ENCODE results near the gene DPF3. TPM values are rescaled to one million over a fixed set of nuclear protein-coding genes. Genes with fewer than 3 reads are reported as not detected.

Gene DPF3
- total RNA-seq, 3 donors from 2014 or later, result 9.3 to 21.9 (median 10.9) TPM

GRCh38 chr14:72780751-72781150 is 113.2 kb downstream of the DPF3 start:
- H3K4me1 ChIP-seq (ENCODE audit: low read depth), result peaks cover 8% of the 10 kb centered on the region
- H3K4me3 ChIP-seq, result no peak overlapping the region
- DNase-seq, result no peak
- H3K36me3 ChIP-seq (ENCODE audit: low read depth), result no peaks in the 10 kb centered on the region
- no peaks in the 10 kb centered on the region for H3K9me3 ChIP-seq
- intact Hi-C loops (cut with DNase I, micrococcal nuclease), result no loop called here
- no peak for TF ChIP-seq CTCF (IDR thresholded peaks at IDR 0.05)
- no peak for ATAC-seq

- Histone ChIP-seq H3K4me1 (ENCODE audit: low read depth) (peaks cover 8% of the 10 kb centered on the region), H3K4me3 (no peak overlapping the region), H3K9me3 (no peaks in the 10 kb centered on the region), H3K36me3 (ENCODE audit: low read depth) (no peaks in the 10 kb centered on the region)
- ATAC-seq (no peak), DNase-seq (no peak)
- intact Hi-C loops (cut with DNase I, micrococcal nuclease), result no loop called here
- TF ChIP-seq CTCF (IDR thresholded peaks at IDR 0.05), result no peak
These were observed 114.2 kb downstream of the DPF3 start for GRCh38 chr14:72779679-72780078.

DNA sequence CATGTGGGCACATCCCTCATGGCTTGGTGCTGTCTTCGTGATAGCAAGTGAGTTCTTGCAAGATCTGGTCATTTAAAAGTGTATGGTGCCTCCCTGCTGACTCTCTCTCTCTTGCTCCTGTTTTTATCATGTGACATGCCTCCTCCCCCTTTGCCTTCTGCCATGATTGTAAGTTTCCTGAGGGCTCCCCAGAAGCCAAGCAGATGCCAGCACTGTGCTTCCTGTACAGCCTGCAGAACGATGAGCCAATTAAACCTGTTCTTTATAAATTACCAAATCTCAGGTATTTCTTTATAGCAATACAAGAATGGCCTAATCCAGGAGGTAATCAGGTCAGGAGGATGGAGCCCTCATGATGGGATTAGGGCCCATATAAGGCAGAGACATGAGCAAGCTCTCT is 116.3 kb downstream of the DPF3 start:
- ATAC-seq (no peak), DNase-seq (no peak)
- Histone ChIP-seq H3K9me3 (no peaks in the 10 kb centered on the region), H3K4me1 (ENCODE audit: low read depth) (peaks cover 8% of the 10 kb centered on the region), H3K36me3 (ENCODE audit: low read depth) (no peaks in the 10 kb centered on the region), H3K4me3 (no peak overlapping the region)
- TF ChIP-seq CTCF (IDR thresholded peaks at IDR 0.05), result no peak
- intact Hi-C loops (cut with DNase I, micrococcal nuclease), result no loop called here

DNA sequence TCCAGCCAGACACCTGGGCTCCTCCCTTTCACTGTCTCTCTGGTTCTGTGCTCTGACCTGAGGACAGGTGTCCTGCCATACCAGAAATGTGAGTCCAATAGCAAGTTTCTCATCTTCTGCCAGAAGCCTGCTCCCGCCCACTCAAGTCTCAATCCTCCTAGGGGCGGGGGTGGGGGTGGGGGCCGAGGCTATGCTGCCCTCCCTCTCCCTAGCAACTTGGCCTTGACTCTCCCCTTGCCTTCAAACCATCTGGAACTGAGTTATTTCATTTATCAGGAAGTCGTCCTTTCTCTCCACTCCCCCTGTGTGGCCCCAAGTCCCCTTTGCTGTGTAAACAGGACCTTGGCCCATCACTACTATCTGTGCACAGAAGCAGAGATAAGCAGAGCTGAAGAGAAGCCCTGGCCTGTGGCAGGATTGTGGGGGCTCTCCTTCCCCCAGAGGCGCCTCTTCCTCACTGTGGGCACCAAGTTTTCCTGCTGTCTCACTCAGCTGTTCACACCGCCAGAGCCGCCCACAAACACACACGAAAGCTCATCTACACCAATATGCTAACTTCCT is 117.1 kb downstream of the DPF3 start:
- Histone ChIP-seq H3K36me3 (ENCODE audit: low read depth) (no peaks in the 10 kb centered on the region), H3K4me1 (ENCODE audit: low read depth) (peaks cover 8% of the 10 kb centered on the region), H3K4me3 (no peak overlapping the region), H3K9me3 (no peaks in the 10 kb centered on the region)
- ATAC-seq, result peak; percentile 66
- TF ChIP-seq CTCF (IDR thresholded peaks at IDR 0.05), result no peak
- intact Hi-C loops (cut with DNase I, micrococcal nuclease), result no loop called here
- peak in 2 of 3 donors; percentile 38 to 41 for DNase-seq

GRCh38 chr14:72775923-72776554 is 117.9 kb downstream of the DPF3 start:
- H3K36me3 ChIP-seq (ENCODE audit: low read depth), result no peaks in the 10 kb centered on the region
- no peak overlapping the region for H3K4me3 ChIP-seq
- ATAC-seq (no peak), DNase-seq (no peak)
- H3K9me3 ChIP-seq, result no peaks in the 10 kb centered on the region
- peaks cover 8% of the 10 kb centered on the region for H3K4me1 ChIP-seq (ENCODE audit: low read depth)
- intact Hi-C loops (cut with DNase I, micrococcal nuclease), result no loop called here
- TF ChIP-seq CTCF (IDR thresholded peaks at IDR 0.05), result no peak
